HG03521 (cell line): Measurements from ENCODE around the gene TBL1X.
"Not testable (repeated sequence)": the region's sequence is repeated elsewhere in the genome, so short reads cannot be mapped to it uniquely, and the experiment has no call there.

Experiments
- ATAC-seq: cut with Tn5 transposase; IDR thresholded peaks from one replicate; pipeline ENCODE4 v1.9.1; 2021; ENCODE audit warnings: mild to moderate bottlenecking, moderate library complexity; ENCODE audit not compliant: unreplicated experiment

TBL1X gene

DNA sequence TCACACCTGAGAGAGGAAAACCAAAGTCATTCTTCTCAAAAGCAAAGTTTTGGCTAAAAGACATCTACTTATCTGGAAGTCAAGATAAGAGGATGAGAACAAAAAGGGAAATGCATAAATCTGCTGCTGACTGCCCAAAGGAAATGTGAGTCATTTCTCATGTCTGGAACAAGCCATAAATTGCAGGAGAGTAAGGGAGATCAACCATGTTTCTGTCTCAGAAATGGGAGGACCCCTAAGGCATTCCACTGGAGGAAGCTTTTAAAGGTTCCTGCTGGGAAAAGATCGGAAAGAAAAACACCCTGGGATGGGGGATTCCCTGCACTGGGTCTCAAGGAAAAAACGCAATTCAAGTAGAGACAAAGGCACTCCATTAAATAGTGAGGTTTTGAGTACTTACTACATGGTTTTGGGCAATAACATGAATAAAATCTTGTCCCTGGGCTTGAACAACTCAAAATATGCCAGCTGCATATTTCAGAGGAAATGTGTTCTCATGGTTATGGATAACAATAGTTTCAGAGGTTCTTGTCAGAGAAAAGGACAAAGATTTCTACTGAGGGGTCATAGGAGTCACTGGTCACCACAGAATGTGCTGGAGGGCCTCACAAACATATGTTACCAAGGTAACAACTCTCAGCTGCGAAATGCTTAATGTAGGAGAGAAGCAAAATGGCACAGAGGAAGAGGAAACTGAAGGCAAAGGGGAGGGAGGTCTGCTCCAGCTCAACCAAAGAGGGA lies 281.5 kb downstream of the TBL1X start:
- ATAC-seq, result no peak

DNA sequence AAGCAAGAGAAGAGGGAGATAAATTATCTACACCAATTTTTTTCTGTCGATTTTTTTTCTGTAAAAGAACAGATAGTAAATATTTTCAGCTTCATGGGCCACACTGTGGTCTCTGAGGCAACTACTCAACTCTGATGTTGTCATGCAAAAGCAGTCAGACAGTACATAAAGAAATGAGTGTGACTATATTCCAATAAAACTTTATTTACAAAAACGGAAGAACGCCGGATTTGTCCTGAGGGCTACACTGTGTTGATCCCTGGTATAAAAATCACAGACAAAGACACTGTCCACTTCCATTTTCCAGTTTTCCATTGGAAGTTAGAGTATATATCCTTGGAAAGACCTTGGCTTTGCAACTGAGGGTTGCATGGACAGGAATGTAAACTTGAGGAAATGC lies 282.8 kb downstream of the TBL1X start:
- no peak for ATAC-seq

DNA sequence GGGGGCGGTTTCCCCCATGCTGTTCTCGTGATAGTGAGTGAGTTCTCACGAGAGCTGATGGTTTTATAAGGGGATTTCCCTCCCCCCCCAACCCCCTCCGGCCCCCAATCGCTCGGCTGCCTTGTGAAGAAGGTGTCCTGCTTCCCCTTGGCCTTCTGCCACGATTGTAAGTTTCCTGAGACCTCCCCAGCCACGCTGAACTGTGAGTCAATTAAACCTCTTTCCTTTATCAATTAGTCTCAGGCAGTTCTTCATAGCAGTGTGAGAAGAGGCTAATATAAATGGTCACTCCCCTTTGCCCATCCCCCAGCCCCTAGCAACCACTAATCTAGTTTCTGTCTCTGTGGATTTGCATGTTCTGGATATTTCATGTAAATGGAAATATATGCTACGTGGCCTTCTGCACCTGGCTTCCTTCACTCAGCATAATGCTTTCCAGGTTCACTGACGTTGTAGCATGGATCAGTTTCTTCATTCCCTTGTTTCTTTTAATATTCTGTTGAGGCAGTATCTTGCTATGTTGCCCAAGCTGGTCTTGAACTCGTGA lies 284.4 kb downstream of the TBL1X start:
- ATAC-seq, result no peak

DNA sequence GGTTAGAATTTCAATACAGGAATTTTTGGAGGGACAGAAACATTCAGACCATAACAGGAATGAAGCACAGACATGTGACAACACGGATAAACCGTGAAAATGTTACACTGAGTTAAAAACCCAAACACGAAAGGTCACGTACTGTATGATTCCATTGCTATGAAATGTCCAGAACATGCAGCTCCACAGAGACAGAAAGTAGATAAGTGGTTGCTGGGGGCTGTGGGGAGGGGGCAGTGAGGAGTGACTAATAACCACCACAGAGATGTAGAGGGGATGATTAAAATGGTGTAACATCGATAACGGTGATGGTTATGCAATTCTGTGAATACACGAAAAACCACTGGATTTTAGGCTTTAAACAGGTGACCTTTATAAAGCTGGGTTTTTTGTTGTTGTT lies 292.5 kb downstream of the TBL1X start:
- no peak for ATAC-seq

DNA sequence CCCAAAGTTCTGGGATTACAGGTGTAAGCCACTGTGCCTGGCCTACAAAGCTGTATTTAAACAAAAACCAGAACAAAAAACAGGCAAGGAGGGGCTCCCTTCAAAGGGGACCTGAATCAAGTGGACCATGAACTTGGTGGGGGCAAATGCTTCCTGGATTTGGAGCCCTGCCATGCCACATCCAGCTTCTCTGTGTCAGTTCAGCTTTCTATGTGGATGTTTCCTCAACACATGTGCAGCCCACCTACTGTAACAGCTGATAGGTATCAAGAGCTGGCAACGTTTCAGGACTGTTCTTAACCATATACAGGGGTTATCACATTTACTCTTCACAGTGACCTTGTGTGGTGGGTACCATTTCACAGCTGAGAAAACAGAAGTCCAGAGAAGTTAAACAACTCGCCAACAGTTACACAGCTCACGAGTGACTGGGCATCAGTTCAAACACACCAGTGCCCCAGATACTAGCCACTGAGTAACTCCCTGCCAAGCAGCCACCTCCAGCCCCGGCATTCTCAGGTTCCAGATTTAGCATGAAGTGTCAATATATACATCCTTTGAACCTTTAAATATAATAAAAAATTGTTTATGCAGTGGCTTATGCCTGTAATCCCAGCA lies 293.3 kb downstream of the TBL1X start:
- no peak for ATAC-seq

DNA sequence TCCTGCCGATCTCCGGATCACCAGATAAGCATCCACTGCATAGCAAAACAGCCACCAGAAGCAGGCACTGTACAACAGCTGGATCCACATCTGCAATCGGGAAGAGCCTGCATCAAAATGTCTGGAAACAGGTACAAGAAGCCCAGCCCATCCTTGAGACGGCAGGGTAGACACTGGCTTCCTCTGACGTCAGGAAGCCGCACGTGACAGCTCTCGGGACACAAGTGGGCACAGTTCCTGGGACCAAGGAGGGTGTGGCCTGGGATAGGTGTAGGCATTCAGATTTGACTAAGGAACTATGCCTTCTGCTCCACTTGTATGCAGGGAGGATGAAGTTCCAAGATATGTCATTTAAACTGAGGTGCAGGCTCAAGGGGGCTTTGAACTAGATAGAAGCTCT lies 294.5 kb downstream of the TBL1X start:
- no peak for ATAC-seq

DNA sequence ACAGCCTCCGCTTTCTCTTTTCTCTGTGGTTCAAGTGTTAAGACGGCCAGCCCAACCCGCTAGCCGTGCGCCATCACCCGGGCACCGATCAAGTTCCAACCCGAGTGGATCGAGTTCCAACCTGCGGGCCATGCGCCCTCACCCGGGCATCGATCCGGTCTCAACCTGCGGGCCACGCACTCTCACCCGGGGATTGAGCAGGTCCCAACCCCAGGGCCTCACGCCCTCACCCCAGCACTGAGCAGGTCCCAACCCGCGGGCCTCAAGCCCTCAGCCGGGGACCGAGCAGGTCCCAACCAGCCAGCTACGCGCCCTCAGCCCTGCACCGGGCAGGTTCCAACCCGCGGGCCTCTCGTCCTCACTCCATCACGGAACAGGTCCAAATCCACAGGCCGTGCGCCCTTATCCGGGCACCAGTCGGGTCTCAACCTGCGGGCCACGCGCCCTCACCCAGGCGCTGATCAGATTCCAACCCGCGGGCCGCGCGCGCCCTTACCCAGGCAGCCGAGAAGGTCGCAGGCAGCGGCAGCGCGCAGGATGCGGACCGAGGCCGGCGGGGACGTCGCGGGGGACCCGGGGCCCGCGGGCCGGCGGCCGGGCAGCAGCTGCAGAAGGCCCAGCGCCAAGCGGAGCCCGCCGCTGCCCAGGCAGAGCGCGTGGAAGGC lies 300.3 kb downstream of the TBL1X start:
- no peak for ATAC-seq

DNA sequence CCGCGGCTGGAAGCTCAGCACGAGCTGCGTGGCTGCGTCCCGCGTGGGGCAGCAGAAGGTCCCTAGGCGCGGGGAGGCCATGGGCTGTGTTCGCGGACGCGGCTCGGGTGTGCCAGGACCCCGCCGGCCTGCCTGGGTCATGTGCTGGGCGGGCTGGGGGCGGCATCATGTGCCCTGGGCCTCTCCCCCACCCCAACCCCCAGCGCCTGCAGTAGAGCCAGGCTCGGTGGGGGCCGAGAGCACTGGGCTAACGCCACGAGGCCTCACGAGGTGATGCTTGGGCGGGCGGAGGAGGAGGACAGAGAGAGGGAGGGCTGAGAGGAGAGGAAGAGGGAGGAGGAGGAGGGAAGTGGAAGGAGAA lies 300.9 kb downstream of the TBL1X start, which contains the start of gene GPR143:
TSS of gene GPR143 (minus strand) at position 111 of the 361 bp plus-strand sequence. CDS start at position 81, 30 bp downstream.
- ATAC-seq, result no peak

DNA sequence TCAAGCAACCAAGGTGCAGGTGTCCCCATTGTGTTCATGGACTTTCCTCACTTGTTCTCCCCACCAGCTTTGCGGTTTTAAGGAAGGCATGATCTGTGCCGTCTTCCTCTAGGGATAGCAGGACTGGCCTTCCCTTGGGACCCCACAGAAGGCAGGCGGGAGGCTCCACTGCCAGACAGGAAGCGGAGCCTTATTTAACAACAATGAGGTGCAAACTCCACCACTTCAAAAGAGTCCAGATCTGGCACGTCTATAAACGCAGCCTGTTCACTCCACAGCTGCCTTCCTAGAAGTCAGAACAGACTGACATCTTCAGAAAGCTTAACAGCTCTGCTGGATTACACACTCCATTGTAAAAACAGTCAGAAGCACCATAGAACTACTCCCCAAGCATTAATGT lies 302.5 kb downstream of the TBL1X start:
- no peak for ATAC-seq

DNA sequence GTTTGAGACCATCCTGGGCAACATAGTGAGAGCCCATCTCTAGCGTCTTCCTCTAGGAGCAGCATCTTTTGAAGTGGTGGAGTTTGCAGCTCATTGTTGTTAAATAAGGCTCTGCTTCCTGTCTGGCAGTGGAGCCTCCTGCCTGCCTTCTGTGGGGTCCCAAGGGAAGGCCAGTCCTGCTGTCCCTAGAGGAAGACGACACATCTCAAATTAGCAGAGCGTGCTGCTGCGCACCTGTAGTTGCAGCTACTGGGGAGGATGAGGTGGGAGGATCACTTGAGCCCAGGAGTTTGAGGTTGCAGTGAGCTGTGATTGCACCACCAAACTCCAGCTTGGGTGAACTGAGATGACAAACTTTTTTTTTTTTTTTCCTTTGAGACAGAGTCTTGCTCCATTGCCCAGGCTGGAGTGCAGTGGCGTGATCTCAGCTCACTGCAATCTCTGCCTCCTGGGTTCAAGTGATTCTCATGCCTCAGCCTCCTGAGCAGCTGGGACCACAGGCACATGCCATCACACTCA lies 303.5 kb downstream of the TBL1X start:
- not testable (repeated sequence) for ATAC-seq

DNA sequence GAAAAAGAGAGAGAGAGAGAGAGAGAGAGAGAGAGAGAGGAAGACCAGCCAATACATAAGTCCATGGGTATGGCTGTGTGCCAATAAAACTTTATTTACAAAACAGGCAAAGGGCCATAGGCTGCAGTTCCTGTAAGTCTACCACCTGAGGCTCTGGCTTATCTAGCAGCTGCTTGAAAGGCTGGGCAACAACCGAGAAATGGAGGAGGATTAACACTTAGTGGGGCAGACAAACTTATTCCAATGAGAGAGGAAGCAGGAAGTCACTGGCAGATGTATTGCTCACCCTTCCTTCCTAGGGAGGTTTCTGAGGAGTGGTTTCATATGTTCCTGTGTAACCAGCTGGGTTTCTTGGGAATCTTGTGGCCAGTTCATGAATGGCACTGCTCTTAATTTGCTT lies 305.5 kb downstream of the TBL1X start:
- no peak for ATAC-seq

DNA sequence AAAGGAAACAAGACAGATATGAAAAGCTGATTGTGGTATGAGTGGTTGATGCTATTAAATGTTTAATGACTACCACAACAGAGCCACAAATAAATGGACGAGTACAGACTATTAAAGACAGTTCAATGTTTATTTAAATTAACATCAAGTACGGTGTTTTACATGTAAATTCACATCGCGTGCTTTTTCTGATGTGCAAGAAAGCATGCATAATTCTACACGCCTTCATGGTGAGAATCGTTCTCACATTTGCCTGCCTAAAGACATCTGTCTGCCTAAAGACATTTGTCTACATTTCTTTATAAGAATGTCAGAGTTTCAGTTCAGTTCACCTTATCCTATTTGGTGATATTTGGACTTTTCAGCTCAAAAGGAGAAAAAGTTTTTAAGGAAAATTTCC lies 308.1 kb downstream of the TBL1X start:
- ATAC-seq, result no peak

DNA sequence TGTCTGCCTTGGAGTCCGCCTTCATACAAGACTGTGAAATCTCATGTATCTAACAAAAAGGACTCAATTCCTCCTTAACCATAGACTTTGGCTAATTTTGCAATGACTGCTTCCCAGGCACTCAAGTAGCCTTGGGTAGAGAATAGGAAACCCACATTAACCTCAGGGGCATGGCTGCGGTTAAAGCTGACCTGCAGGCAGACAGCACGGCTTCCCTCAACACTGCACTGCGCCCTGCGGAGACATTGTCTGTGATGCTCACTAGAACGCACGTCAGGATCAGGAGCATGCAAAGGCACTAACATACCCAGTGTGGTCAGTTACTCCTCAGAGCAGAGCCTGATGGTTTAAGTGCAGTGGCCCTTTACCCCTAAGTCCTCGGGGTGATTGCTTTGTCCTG lies 311.1 kb downstream of the TBL1X start:
- ATAC-seq, result no peak

DNA sequence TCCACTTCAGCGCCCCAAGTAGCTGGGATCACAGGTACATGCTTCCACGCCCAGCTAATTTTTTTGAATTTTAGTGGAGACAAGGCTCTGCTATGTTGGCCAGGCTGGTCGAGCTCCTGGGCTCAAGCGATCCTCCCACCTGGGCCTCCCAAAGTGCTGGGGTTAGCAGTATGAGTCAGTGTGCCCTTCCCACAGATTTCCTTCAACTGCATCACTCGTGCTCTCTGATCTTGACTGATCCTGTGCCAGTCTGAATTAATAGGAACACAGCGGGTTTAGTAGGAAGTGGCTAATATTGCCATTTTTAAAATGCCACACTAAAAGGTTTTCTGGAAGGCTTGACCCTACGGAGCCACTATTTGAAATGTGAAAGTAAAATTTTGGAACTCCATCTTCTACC lies 317.1 kb downstream of the TBL1X start:
- ATAC-seq, result no peak

DNA sequence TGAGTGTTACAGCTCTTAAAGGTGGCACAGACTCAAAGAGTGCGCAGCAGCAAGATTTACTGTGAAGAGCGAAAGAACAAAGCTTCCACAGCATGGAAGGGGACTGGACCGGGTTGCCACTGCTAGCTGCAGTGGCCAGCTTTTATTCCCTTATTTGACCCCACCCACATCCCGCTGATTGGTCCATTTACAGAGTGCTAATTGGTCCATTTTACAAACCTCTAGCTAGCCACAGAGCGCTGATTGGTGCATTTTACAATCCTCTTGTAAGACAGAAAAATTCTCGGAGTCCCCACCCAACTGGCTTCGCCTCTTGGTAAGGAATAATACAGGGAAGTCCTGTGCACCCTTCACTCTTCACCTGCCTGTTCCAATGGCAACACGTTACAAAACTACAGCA lies 319.5 kb downstream of the TBL1X start:
- no peak for ATAC-seq

DNA sequence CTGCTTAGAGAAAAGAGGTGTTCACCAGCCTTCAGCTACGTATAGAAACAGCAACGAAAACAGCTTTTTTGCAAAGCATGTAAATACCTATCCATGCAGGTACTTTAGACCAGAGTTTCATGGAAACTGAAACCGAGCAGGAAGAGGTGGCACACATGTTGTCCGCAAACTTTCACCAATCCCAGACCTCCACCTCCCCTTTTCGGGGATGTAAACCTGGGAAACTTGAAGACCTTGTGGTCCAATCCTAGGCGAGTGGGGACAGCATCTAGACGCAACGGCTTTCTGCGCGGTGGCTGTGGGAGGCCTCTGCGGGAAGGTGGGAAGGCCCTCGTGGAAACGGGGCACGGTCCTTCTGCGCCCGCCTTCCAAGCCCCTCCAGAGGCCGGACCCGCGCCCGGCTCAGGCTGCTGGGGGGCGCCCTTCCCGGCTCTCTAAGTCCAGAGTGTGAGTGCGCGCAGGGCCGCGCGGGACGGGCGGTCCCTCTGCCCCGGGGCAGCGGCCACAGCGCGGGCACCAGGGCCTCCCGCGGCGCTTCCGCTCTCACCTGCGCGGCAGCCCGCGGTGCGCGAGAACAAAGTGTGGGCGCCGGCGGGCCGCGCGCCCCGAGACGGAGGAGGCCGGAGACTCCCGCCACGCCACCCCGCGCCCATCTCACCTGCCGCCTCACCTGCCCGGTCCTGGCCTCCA lies 320.5 kb downstream of the TBL1X start:
- no peak for ATAC-seq

DNA sequence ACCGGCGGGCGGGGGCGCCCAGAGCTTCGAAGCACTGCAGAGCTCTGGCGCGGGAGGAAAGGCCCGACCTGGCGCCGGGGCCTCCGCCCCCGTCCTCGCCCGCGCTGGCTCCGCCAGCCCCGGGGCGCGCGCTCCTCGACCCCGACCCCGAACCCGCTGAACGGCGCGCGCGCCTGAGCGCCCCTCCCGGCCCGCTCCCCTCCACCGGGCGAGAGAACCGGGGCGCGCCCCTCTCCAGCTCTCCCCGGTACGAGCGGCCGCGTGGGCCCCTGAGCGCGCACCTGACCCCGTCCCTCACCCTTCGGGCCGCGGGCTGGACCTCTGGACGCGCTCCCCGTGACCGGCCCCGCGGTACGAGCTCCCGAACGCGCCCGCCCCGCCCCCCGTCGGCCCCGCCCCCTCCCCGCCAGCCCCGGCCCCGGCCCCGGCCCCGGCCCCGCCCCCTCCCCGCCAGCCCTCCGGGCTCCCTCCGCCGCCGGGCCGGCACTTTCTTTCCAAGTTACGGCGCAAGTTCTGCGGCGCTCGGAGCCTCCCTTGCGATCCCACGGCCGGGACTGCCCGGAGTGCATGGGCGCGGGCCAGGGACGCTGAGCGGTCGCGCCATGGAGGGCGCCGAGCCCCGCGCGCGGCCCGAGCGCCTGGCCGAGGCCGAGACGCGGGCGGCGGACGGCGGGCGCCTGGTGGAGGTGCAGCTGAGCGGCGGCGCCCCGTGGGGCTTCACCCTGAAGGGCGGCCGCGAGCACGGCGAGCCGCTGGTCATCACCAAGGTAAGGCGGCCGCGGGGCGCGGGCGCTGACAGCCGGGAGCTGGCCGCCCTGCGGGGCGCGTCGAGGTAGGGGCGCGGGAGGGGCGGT lies 321.3 kb downstream of the TBL1X start, which contains the start of gene SHROOM2:
TSS of gene SHROOM2 (plus strand) at position 486 of the 854 bp plus-strand sequence. CDS start at position 603, 117 bp downstream.
- no peak for ATAC-seq

DNA sequence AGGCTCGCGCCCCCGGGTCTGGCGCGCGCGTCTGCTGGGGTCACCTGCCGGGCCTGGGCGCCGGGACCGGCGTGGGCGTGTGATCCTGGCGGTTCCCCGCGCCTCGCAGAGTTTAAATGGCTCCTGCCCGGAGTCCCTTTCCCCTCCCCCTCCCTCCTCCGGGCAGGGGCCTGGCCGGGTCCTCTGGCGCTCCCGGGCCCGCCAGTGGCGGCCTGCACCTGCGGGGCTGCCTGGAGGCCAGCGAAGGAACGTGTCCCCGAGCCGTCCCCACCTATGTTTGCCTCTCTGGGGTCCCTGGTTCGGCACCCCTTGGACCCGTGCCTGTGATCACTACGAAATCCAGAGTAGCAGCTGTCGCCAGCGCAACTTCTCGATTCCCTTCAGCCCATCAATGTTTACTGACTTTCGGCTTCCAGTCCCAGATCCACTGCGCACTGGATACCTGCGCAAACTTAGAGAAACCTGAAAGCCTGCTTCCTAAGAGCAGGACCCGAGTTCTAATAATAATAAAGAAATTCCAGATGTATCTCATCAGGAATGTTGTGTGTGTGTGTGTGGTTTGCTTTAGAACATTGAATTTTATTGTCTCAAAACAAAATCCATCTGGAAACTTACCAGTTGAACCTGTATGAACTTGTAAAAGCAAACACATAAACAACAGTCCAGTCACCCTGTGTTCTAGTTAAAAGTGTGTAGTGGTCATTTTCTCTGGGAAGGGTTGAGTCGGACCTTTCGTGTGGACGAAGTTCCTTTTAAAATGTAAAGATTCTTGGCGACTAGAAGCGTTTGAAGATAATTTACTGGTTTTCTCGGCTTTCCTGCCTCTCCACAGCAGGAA lies 322.2 kb downstream of the TBL1X start:
- ATAC-seq, result no peak

DNA sequence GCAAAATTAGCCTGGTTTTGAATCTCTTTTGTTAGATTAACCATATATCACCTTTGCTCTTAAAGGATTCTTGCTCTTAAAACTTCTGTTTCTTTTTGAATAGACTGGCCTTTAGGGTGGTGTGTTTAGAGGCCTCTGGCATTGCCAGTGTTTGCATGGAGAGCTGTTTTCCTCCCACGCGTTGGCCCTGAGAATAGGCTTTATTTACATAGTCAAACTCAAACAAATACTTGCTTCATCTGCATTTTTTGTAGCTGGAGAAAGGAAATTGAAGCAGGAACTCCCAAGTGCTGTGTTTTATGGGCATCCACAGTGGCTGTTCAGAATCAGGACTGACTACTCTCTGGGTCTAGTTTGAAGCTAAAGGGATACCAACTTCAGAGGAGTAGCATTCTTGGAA lies 324.1 kb downstream of the TBL1X start:
- ATAC-seq, result no peak
